NCI-H1417 treated with DMSO at 0.1 percent for 48 hours (cell line): ENCODE data around the gene SPP1.
"Not testable (repeated sequence)": the region's sequence is repeated elsewhere in the genome, so short reads cannot be mapped to it uniquely, and the experiment has no call there.

Experiments used
- DNase-seq: peaks from one replicate; lab custom pipeline; 2025; lab: John Stamatoyannopoulos, UW

Gene SPP1

GRCh38 chr4:87986508-87986907 lies 11.0 kb downstream of the SPP1 start:
- no peak for DNase-seq

DNA sequence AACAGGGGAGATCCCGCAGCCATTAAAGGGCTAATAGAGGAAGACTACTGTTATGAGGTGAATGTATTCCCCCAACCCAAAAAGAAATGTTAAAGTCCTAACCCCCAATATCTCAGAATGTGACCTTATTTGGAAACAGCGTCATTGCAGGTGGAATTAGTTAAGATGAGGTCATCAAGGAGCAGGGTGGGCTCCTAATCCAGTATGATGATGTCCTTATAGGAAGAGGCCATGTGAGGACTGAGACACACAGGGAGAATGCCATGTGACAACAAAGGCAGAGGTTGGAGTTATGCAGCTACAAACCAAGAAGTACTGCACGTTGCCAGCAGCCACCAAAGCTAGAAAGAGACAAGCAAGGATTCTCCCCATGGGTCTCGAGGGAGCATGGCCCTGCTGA lies 14.3 kb downstream of the SPP1 start:
- DNase-seq, result no peak

- no peak for DNase-seq
Observed at GRCh38 chr4:87995435-87995834, 19.9 kb downstream of the SPP1 start.

GRCh38 chr4:87999191-87999691 lies 23.7 kb downstream of the SPP1 start:
- DNase-seq, result not testable (repeated sequence)

- no peak for DNase-seq
Observed at GRCh38 chr4:88001871-88002270, 26.4 kb downstream of the SPP1 start.

DNA sequence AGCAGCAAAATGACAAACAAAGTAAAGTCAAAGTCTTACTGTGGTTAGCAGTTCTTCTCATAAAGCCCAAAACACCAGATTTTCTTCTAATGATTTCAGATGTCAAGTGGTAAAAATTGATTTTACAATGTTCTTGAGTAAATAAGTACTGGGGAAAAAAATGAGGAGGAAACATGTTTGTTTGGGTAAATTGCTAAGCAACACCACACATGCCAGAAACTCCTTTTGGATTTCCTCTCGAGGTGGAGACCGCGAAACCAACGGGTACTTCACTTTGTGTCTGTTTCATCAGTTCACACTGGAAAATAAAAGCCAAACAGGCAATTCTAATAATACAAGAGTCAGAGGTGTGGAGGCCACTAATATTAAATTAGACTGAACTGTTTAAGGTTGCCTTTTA lies 27.3 kb downstream of the SPP1 start:
- no peak for DNase-seq

DNA sequence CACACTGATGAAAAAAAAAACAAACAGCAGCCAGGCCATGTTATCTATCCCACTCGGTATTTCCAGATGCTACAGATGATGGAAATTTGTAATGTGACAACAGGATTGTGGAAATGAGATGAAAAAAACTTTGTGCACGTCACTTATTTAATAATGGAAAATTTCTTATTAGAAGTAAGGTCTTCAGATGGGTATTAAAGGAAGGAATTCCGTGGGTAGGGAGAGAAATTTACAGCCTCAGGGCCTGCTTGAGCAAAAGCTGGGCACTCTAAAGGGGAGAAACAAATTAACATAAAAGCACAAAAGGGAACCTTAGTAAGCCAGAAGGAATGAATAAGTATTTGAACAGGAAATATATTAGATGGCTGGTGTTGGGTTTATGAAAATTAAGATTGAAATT lies 27.7 kb downstream of the SPP1 start:
- no peak for DNase-seq

- no peak for DNase-seq
Observed at GRCh38 chr4:88005076-88005475, 29.6 kb downstream of the SPP1 start.

GRCh38 chr4:88005946-88006345 lies 30.4 kb downstream of the SPP1 start:
- no peak for DNase-seq

- DNase-seq, result no peak
Observed at GRCh38 chr4:88006956-88007303, 31.4 kb downstream of the SPP1 start.

DNA sequence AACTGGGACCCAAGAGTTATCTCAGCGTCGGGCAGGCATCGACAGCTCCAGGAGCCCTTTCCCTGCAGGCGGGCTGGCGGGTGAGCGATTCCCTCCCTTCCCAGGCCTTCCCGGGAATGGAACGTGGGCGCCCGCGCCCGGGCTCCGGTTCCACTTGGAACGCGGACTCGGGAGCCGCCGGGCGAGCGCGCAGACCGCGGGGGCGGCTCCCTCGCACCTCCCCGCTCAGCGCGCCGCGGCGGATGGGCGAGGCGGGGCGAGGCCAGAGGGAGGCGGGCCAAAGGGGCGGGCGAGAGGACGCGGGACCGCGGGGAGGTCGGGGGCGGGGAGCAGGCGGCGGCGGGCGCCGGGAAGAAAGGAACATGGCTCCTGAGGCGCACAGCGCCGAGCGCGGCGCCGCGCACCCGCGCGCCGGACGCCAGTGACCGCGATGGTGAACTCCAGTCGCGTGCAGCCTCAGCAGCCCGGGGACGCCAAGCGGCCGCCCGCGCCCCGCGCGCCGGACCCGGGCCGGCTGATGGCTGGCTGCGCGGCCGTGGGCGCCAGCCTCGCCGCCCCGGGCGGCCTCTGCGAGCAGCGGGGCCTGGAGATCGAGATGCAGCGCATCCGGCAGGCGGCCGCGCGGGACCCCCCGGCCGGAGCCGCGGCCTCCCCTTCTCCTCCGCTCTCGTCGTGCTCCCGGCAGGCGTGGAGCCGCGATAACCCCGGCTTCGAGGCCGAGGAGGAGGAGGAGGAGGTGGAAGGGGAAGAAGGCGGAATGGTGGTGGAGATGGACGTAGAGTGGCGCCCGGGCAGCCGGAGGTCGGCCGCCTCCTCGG lies 32.0 kb downstream of the SPP1 start, which contains the start of gene PKD2:
PKD2 (plus strand) TSS at position 332 of the 818 bp plus-strand sequence; CDS start at position 431, 99 bp downstream.
- DNase-seq, result no peak

- DNase-seq, result no peak
Observed at GRCh38 chr4:88008122-88008742, 32.7 kb downstream of the SPP1 start.

- DNase-seq, result no peak
Observed at GRCh38 chr4:88008743-88009171, 33.2 kb downstream of the SPP1 start.

GRCh38 chr4:88009871-88010270 lies 34.4 kb downstream of the SPP1 start:
- no peak for DNase-seq

DNA sequence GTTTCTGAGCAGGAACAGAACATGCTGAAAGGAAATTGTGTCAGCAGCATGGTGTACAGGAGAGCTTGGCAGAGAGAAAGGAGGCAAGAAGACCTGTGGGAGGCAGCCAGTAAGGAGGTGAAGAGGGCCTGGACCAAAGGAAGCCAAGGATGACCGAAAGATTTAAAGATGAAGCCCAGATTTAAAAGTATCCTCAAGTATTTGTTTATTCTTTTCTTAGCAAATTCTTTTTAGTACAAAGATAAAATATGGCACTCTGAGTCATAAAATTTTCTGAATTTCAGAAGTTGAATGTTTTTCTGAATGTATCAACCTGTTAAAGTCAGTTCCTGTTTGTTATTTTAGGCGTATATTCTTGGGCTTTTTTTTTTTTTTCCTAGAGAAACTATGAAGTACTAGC lies 35.5 kb downstream of the SPP1 start:
- DNase-seq, result no peak

DNA sequence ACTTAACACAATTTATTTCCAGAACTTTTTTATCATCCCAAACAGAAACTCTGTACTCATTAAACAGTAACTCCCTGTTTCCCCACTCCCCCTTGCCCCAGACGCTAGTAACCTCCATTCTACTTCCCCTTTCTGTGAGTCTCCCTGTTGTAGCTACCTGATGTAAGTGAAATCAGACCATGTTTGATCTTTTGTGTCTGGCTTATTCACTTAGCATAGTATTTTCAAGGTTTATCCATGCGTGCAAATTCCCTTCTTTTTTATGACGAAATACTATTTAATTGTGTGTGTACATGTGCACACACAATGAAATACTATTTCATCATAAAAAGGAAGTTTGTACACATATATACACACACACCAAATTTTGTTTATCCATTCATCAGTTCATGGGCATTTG lies 37.1 kb downstream of the SPP1 start:
- DNase-seq, result no peak

DNA sequence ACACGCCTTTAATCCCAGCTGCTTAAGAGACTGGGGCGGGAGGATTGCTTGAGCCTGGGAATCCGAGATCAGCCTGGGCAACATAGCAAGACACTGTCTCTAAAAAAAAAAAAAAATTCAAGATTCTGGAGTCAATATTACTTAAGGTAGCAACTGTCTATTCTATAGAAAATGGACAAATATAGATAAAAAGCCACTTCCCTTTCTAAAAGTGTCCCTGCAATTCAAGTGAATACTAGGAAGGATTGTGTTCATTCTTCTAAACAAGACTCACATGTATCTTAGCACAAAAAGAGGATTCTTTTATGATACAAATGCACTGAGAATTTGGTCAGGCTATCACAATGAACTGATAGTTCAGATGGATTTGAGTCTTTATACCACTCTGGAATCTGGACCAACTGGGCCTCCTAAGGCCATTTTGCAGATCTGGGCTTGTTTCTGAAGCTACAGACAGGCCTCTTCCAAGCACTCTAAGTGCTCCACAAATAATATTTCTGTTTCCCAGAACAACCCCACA lies 38.9 kb downstream of the SPP1 start:
- no peak for DNase-seq

- DNase-seq, result no peak
Observed at GRCh38 chr4:88015659-88016295, 40.3 kb downstream of the SPP1 start.

DNA sequence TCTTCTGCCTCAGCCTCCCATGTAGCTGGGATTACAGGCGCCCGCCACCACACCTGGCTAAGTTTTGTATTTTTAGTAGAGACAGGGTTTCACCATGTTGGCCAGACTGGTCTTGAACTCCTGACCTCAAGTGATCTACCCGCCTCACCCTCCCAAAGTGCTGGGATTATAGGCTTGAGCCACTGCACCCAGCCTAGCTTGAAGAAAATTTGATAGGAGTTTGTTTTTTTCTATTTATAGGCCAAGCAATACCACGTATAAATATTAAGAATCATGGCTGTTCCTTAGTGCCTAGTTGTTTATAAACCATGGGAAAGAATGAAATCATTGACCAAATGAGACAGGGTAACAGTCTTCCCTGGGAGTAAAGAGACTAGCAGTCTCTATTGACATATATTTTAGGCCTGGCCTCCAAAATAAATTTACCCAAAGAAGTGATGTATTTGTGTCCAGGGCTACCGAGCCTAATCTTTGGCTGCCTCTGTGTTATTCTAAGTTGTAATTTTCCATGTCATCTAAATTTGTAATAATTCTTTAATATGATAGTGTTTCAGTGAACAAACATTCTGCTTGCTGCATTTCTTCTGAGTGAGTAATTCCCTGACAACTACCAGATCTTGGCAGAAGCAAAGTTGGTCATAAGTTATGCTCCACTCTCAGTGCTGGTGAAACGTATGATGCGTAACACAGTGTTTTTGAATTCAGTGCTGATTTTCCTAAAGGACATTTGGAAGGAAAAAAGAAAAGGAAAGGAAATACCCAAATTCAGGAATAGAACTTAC lies 42.2 kb downstream of the SPP1 start:
- no peak for DNase-seq

- DNase-seq, result no peak
Observed at GRCh38 chr4:88018466-88018865, 43.0 kb downstream of the SPP1 start.

GRCh38 chr4:88021824-88022223 lies 46.3 kb downstream of the SPP1 start:
- DNase-seq, result no peak

- DNase-seq, result no peak
Observed at GRCh38 chr4:88022289-88022688, 46.8 kb downstream of the SPP1 start.
